Measurements from ENCODE around the gene TRAPPC8. TPM values are rescaled to one million over a fixed set of nuclear protein-coding genes. Genes with fewer than 3 reads are reported as not detected.

Gene TRAPPC8
- total RNA-seq, 1 donor from 2014 or later: 37.9 TPM

DNA sequence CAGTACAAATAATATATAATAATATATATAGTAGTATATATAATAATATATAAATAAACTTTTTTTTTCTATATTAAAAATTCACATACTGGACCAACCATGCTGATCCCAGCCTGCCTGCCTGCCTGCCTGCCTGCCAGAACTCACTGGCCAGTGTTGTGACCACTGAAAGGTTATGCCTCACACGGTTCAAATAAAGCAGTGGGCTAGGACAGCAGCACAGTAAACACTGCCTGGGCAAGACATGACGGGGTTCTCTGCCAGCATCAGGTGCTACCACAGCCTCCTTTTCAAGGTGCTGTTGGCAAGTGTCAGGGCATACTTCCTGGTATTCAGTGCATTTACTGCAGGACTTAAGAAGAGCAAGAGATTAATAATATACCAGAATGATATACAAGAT, 67.6 kb downstream of the TRAPPC8 start:
- TF ChIP-seq, protein P1, sequence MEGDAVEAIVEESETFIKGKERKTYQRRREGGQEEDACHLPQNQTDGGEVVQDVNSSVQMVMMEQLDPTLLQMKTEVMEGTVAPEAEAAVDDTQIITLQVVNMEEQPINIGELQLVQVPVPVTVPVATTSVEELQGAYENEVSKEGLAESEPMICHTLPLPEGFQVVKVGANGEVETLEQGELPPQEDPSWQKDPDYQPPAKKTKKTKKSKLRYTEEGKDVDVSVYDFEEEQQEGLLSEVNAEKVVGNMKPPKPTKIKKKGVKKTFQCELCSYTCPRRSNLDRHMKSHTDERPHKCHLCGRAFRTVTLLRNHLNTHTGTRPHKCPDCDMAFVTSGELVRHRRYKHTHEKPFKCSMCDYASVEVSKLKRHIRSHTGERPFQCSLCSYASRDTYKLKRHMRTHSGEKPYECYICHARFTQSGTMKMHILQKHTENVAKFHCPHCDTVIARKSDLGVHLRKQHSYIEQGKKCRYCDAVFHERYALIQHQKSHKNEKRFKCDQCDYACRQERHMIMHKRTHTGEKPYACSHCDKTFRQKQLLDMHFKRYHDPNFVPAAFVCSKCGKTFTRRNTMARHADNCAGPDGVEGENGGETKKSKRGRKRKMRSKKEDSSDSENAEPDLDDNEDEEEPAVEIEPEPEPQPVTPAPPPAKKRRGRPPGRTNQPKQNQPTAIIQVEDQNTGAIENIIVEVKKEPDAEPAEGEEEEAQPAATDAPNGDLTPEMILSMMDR (IDR thresholded peaks at IDR 0.05; ENCODE audit: insufficient read depth, low read length, severe bottlenecking): no peak
- DNase-seq (ENCODE audit: low read depth) (no peak), FAIRE-seq (no peak)
- no peak overlapping the region for H3K4me3 ChIP-seq (ENCODE audit: low read depth, low read length)
- peaks cover 5% of the 10 kb centered on the region for H3K36me3 ChIP-seq (ENCODE audit: control insufficient read depth, insufficient read depth, low read length)
- H3K27me3 ChIP-seq (ENCODE audit: control insufficient read depth, insufficient read depth, low read length): no peaks in the 10 kb centered on the region

DNA sequence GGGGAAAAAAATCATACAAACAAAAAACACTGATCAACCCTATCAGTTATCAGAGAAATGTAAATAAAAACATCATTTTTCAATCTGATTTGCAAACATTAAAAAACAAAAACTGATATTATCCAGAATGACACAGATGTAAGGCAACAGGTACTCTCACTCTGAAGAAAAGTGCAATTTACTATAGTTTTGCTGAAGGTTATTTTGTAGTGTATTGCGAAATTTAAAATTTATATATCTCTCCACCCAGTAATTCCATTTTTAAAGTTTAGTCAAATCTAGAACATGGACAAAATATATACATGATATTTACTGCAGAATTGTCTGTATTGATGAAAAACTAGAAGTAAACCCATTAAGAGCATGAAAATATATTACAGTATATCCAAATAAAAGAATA, 79.8 kb downstream of the TRAPPC8 start:
- Histone ChIP-seq H3K4me3 (ENCODE audit: low read depth, low read length) (no peak overlapping the region), H3K36me3 (ENCODE audit: control insufficient read depth, insufficient read depth, low read length) (peaks cover 2% of the 10 kb centered on the region), H3K27me3 (ENCODE audit: control insufficient read depth, insufficient read depth, low read length) (no peaks in the 10 kb centered on the region)
- no peak for DNase-seq (ENCODE audit: low read depth)
- TF ChIP-seq, protein P1 (IDR thresholded peaks at IDR 0.05; ENCODE audit: insufficient read depth, low read length, severe bottlenecking): no peak
- no peak for FAIRE-seq

DNA sequence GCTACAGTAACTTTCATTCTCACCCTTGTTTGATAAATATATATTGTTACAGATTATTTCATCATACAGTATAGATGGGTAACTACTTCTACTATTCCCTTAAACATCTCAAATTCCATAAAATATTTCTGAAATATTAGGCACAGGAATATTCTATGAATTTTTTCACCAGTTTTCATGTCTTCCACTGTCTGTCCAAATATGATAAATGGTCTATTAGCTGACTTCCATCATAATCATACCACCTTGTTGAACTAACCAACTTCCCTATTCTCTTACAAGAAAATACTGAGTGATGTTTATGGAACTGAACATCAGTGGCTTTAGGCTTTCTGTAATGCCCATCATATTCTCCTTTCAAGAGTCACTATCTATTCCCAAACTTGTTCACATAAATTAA, 82.4 kb downstream of the TRAPPC8 start:
- TF ChIP-seq, protein P1 (IDR thresholded peaks at IDR 0.05; ENCODE audit: insufficient read depth, low read length, severe bottlenecking): no peak
- H3K36me3 ChIP-seq (ENCODE audit: control insufficient read depth, insufficient read depth, low read length): peaks cover 7% of the 10 kb centered on the region
- no peaks in the 10 kb centered on the region for H3K27me3 ChIP-seq (ENCODE audit: control insufficient read depth, insufficient read depth, low read length)
- no peak for FAIRE-seq
- no peak for DNase-seq (ENCODE audit: low read depth)
- no peak overlapping the region for H3K4me3 ChIP-seq (ENCODE audit: low read depth, low read length)

DNA sequence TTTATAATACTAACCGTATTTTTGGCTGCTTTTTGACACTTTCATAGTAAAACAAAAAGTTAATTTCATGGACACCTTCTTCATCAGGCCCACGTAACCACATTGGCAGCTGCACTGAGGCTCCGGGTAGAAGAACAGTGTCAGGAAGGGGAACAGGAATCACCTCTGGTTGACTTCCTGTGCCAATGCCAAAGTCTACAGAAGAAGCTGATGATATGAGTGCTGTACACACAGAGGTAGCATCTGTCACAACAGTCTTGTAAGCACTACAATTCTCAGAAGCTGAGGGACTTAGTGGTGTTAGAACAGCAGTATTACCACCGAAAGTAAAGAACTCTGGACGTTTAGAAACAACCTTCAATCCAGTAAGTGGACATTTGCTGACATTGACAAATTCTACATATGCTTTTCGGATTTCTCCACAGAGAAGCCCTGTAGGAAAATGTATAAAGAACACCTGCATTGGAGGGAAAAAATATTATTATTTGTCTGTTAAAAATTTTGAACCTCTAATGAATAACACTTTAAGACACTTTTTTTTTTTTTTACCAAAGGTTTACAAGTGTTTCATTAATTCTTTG, 85.3 kb downstream of the TRAPPC8 start:
- Histone ChIP-seq H3K4me3 (ENCODE audit: low read depth, low read length) (no peak overlapping the region), H3K27me3 (ENCODE audit: control insufficient read depth, insufficient read depth, low read length) (no peaks in the 10 kb centered on the region), H3K36me3 (ENCODE audit: control insufficient read depth, insufficient read depth, low read length) (peaks cover 5% of the 10 kb centered on the region)
- DNase-seq (ENCODE audit: low read depth): no peak
- TF ChIP-seq, protein P1 (IDR thresholded peaks at IDR 0.05; ENCODE audit: insufficient read depth, low read length, severe bottlenecking): no peak
- no peak for FAIRE-seq

DNA sequence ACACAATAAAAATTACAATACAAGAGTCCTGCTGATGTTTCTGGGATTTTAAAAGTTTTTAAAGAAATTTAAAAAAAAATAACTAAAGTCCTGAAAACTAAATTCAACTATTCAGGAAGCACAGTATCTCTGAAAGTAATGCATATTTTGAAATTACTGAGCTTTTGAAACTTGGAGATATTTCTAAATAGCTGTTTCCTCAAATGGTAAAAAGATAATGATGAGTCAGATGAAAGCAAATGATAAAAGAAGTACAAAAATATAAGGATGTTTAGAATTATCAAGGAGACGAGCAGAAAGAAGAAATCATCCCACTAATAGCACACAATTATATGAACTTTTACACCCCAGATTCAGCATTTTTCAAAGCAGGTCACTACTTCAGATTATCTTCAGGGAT, 92.1 kb downstream of the TRAPPC8 start:
- Histone ChIP-seq H3K36me3 (ENCODE audit: control insufficient read depth, insufficient read depth, low read length) (no peaks in the 10 kb centered on the region), H3K4me3 (ENCODE audit: low read depth, low read length) (no peak overlapping the region), H3K27me3 (ENCODE audit: control insufficient read depth, insufficient read depth, low read length) (no peaks in the 10 kb centered on the region)
- TF ChIP-seq, protein P1 (IDR thresholded peaks at IDR 0.05; ENCODE audit: insufficient read depth, low read length, severe bottlenecking): no peak
- no peak for FAIRE-seq
- DNase-seq (ENCODE audit: low read depth): no peak

DNA sequence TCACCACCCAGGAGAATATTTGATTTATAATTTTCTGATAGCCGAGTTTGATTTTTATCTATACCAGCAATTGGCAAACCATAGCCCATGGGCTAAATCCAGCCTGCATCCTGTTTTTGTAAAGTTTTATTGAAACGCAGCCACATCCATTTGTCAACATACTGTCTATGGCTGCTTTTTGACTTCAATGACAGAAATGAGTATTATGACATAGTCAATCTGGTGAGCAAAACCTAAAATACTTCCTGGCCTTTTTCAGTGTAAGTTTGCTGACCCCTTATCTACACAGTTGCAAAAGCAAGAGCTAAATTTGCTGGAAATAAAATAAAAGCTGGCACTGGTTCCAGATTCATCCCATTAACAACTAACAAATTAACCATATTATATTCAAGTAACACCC, 102.4 kb downstream of the TRAPPC8 start:
- TF ChIP-seq, protein P1 (IDR thresholded peaks at IDR 0.05; ENCODE audit: insufficient read depth, low read length, severe bottlenecking): no peak
- Histone ChIP-seq H3K36me3 (ENCODE audit: control insufficient read depth, insufficient read depth, low read length) (peaks cover 1% of the 10 kb centered on the region), H3K4me3 (ENCODE audit: low read depth, low read length) (no peak overlapping the region), H3K27me3 (ENCODE audit: control insufficient read depth, insufficient read depth, low read length) (no peaks in the 10 kb centered on the region)
- FAIRE-seq: no peak
- no peak for DNase-seq (ENCODE audit: low read depth)
